ENCODE data around the gene RTN1. TPM values are rescaled to one million over a fixed set of nuclear protein-coding genes. Genes with fewer than 3 reads are reported as not detected.

The RTN1 gene
- total RNA-seq, 1 donor, result under 0.01 TPM

DNA sequence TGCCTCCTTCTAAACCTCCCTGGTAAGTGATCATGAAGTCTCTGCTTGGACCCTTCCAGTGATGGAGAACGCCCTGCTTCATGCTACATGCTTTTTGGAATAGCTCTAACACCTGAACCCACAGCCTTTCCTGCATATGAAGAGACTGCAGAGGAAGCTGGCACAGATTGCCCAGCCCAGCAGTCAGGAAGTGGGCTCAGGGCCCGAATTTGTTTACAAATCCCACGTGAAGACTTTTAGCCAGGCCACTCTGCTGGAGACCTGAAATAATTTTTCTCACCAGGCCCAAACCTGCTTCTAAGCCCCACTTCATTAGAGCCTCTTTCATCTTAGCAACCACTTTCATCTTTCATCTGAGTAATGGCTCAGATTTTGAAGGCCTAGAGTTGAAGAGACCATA, 22.9 kb downstream of the RTN1 start:
- Histone ChIP-seq H3K27me3 (ENCODE audit: insufficient read depth, low read length) (no peaks in the 10 kb centered on the region), H3K27ac (ENCODE audit: low read depth, low read length) (no peak overlapping the region), H3K4me2 (ENCODE audit: insufficient read depth, low read length) (no peak overlapping the region), H2AFZ (ENCODE audit: low read length) (no peak overlapping the region), H3K9me3 (ENCODE audit: low read depth, low read length) (no peaks in the 10 kb centered on the region), H3K79me2 (ENCODE audit: insufficient read depth, low read length) (no peaks in the 10 kb centered on the region), H3K4me1 (ENCODE audit: insufficient read depth, low read length) (no peaks in the 10 kb centered on the region), H4K20me1 (ENCODE audit: insufficient read depth, low read length) (no peaks in the 10 kb centered on the region), H3K4me3 (ENCODE audit: insufficient read depth, low read length) (no peak overlapping the region), H3K36me3 (ENCODE audit: insufficient read depth, low read length) (no peaks in the 10 kb centered on the region)
- no peak for TF ChIP-seq CTCF (IDR thresholded peaks at IDR 0.05; ENCODE audit: extremely low read depth, low read depth, low read length)
- DNase-seq (ENCODE audit: insufficient read length, low spot score, missing footprints), result no peak

DNA sequence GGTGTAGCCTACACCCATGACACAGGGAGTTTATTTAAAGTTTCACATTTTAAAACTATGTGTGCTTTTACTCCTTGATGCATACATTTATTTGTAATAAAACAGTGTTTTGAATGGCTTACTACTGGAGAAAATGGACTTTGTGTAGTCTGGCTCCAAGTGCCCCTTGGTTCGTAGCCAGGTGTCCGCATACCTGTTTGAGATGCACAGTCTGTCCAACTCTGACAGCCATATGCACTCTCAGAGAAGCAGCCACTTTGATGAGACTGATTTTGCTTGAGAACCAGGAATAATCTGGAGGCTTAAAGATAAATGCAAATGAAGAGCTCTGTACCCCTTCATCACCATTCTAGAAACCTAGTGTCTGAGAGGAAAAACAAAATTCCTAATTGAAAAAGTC, 24.0 kb downstream of the RTN1 start:
- Histone ChIP-seq H4K20me1 (ENCODE audit: insufficient read depth, low read length) (no peaks in the 10 kb centered on the region), H3K27me3 (ENCODE audit: insufficient read depth, low read length) (no peaks in the 10 kb centered on the region), H3K36me3 (ENCODE audit: insufficient read depth, low read length) (no peaks in the 10 kb centered on the region), H2AFZ (ENCODE audit: low read length) (no peak overlapping the region), H3K27ac (ENCODE audit: low read depth, low read length) (no peak overlapping the region), H3K9me3 (ENCODE audit: low read depth, low read length) (no peaks in the 10 kb centered on the region), H3K79me2 (ENCODE audit: insufficient read depth, low read length) (no peaks in the 10 kb centered on the region), H3K4me3 (ENCODE audit: insufficient read depth, low read length) (no peak overlapping the region), H3K4me2 (ENCODE audit: insufficient read depth, low read length) (no peak overlapping the region), H3K4me1 (ENCODE audit: insufficient read depth, low read length) (no peaks in the 10 kb centered on the region)
- TF ChIP-seq CTCF (IDR thresholded peaks at IDR 0.05; ENCODE audit: extremely low read depth, low read depth, low read length), result no peak
- no peak for DNase-seq (ENCODE audit: insufficient read length, low spot score, missing footprints)

GRCh38 chr14:59845245-59845644, 25.3 kb downstream of the RTN1 start:
- Histone ChIP-seq H3K4me1 (ENCODE audit: insufficient read depth, low read length) (no peaks in the 10 kb centered on the region), H3K27me3 (ENCODE audit: insufficient read depth, low read length) (no peaks in the 10 kb centered on the region), H3K27ac (ENCODE audit: low read depth, low read length) (no peak overlapping the region), H2AFZ (ENCODE audit: low read length) (no peak overlapping the region), H3K36me3 (ENCODE audit: insufficient read depth, low read length) (no peaks in the 10 kb centered on the region), H3K4me2 (ENCODE audit: insufficient read depth, low read length) (no peak overlapping the region), H3K4me3 (ENCODE audit: insufficient read depth, low read length) (no peak overlapping the region), H4K20me1 (ENCODE audit: insufficient read depth, low read length) (no peaks in the 10 kb centered on the region), H3K9me3 (ENCODE audit: low read depth, low read length) (no peaks in the 10 kb centered on the region), H3K79me2 (ENCODE audit: insufficient read depth, low read length) (no peaks in the 10 kb centered on the region)
- DNase-seq (ENCODE audit: insufficient read length, low spot score, missing footprints), result no peak
- no peak for TF ChIP-seq CTCF (IDR thresholded peaks at IDR 0.05; ENCODE audit: extremely low read depth, low read depth, low read length)

DNA sequence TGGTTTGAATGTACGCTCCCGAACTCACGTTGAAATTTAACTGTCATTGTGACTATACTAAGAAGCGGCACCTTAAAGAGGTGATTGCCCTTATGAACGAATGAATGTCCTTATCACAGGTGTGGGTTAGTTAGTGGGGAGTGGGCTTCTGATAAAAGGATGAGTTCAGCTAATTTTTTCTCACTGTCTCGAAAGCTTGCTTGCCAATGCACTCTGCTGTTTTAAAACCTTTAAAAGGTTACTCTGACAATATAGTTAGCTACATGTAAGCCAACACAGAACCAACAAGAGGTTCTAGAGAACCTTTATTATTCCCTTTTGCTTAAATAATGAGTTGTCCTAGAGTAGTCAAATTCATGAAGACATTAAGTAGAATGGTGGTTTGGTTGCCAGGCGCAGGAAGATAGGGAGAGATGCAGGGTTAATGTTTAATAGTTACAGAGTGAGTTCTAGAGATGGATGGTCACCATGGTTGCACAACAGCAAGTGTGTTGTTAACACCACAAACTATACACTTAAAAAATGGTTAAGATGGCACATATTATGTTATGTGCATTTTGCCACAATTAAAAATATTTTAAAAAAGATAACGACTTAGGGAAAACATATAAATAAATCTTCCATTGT, 26.3 kb downstream of the RTN1 start:
- no peaks in the 10 kb centered on the region for H4K20me1 ChIP-seq (ENCODE audit: insufficient read depth, low read length)

More for the DNA sequence above, 26.3 kb downstream of the RTN1 start:
- H3K79me2 ChIP-seq (ENCODE audit: insufficient read depth, low read length), result no peaks in the 10 kb centered on the region
- H3K36me3 ChIP-seq (ENCODE audit: insufficient read depth, low read length), result no peaks in the 10 kb centered on the region
- no peak for TF ChIP-seq CTCF (IDR thresholded peaks at IDR 0.05; ENCODE audit: extremely low read depth, low read depth, low read length)
- no peak overlapping the region for H3K27ac ChIP-seq (ENCODE audit: low read depth, low read length)
- no peaks in the 10 kb centered on the region for H3K4me1 ChIP-seq (ENCODE audit: insufficient read depth, low read length)
- no peak overlapping the region for H3K4me2 ChIP-seq (ENCODE audit: insufficient read depth, low read length)
- H3K9me3 ChIP-seq (ENCODE audit: low read depth, low read length), result no peaks in the 10 kb centered on the region
- no peaks in the 10 kb centered on the region for H3K27me3 ChIP-seq (ENCODE audit: insufficient read depth, low read length)
- no peak overlapping the region for H3K4me3 ChIP-seq (ENCODE audit: insufficient read depth, low read length)
- H2AFZ ChIP-seq (ENCODE audit: low read length), result no peak overlapping the region
- DNase-seq (ENCODE audit: insufficient read length, low spot score, missing footprints), result no peak

All from osteoblast (primary cell).